PC-3 (cell line): Measurements from ENCODE around the gene PLEKHH1.

Experiments used
- EZH2 ChIP-seq: fragments of 300-600 bp; sonication (generic); IDR thresholded peaks from one replicate; pipeline ENCODE4 v1.6.1; 2017; ENCODE audit warnings: antibody characterized with exemption, mild to moderate bottlenecking, low read length; ENCODE audit not compliant: unreplicated experiment
- TF ChIP-seq, protein P1 (sequence below): fragments of 300-600 bp; sonication (generic); conservative IDR thresholded peaks from 2 replicates; pipeline ENCODE4 v1.5.1; 2017; ENCODE audit warnings: antibody characterized with exemption, low read depth, mild to moderate bottlenecking, low read length

DNA sequence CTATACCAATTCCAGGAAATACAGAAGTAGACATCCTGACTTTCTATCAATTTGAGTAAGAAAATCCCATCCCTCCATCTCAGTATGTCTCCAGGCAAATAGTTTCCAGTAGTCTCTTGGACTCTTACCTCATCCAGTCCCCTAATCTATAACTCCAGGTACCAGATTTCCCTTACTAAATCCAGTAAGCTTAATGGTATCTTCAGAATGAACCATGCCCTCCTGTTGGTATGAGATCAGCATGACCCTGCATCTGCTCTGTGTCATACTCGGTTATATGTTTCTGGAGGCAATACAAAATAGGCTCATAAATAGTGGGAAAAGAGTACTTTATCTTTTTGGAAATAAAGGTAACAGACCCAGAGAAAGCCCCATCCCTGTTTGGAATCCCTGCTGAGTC lies 48.6 kb downstream of the PLEKHH1 start:
- no peak for TF ChIP-seq EZH2
- TF ChIP-seq, protein P1, sequence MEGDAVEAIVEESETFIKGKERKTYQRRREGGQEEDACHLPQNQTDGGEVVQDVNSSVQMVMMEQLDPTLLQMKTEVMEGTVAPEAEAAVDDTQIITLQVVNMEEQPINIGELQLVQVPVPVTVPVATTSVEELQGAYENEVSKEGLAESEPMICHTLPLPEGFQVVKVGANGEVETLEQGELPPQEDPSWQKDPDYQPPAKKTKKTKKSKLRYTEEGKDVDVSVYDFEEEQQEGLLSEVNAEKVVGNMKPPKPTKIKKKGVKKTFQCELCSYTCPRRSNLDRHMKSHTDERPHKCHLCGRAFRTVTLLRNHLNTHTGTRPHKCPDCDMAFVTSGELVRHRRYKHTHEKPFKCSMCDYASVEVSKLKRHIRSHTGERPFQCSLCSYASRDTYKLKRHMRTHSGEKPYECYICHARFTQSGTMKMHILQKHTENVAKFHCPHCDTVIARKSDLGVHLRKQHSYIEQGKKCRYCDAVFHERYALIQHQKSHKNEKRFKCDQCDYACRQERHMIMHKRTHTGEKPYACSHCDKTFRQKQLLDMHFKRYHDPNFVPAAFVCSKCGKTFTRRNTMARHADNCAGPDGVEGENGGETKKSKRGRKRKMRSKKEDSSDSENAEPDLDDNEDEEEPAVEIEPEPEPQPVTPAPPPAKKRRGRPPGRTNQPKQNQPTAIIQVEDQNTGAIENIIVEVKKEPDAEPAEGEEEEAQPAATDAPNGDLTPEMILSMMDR: no peak
